Trophoblast cell (in vitro differentiated cells and primary cell): Measurements from ENCODE around the gene GPR68.

Source experiments
- DNase-seq, 2 donors: peaks; one replicate each; pipeline ENCODE4 v3.0.0-alpha.2; 2016
- H2AFZ ChIP-seq: 2 replicates; pipeline ENCODE4 v1.6.1; 2013; ENCODE audit warnings: low read length, moderate library complexity, mild to moderate bottlenecking; ENCODE audit not compliant: insufficient read depth, poor library complexity
- H2AK5ac ChIP-seq: 2 replicates; pipeline ENCODE4 v1.6.1; 2013; ENCODE audit warnings: mild to moderate bottlenecking, low read length
- H2BK120ac ChIP-seq: 2 replicates; pipeline ENCODE4 v1.6.1; 2013; ENCODE audit warnings: low read length, mild to moderate bottlenecking, moderate library complexity; ENCODE audit not compliant: insufficient read depth, poor library complexity
- H2BK12ac ChIP-seq: 2 replicates; pipeline ENCODE4 v1.6.1; 2013; ENCODE audit warnings: mild to moderate bottlenecking, low read length, moderate library complexity
- H2BK5ac ChIP-seq: 2 replicates; pipeline ENCODE4 v1.6.1; 2013; ENCODE audit warnings: low read length, low read depth, moderate library complexity, mild to moderate bottlenecking; ENCODE audit not compliant: poor library complexity
- H3K14ac ChIP-seq: 2 replicates; pipeline ENCODE4 v1.6.1; 2013; ENCODE audit warnings: mild to moderate bottlenecking, low read length
- H3K18ac ChIP-seq: 2 replicates; pipeline ENCODE4 v1.6.1; 2013; ENCODE audit warnings: mild to moderate bottlenecking, low read length
- H3K23ac ChIP-seq: 2 replicates; pipeline ENCODE4 v1.6.1; 2013; ENCODE audit warnings: low read length
- H3K27ac ChIP-seq: 2 replicates; pipeline ENCODE4 v1.5.1; 2013; ENCODE audit warnings: low read depth, mild to moderate bottlenecking, inconsistent platforms, low read length, moderate library complexity
- H3K27me3 ChIP-seq: 2 replicates; pipeline ENCODE4 v1.6.1; 2013; ENCODE audit warnings: inconsistent platforms, mild to moderate bottlenecking, low read length, moderate library complexity; ENCODE audit not compliant: insufficient read depth
- H3K36me3 ChIP-seq, 2 experiments: 1 replicate in 1 of 2; 2 replicates in 1 of 2; pipeline ENCODE4 v1.6.1; 2013; ENCODE audit warnings: low read length in 2 of 2, mild to moderate bottlenecking in 2 of 2, moderate library complexity in 1 of 2; ENCODE audit not compliant: insufficient read depth in 2 of 2, control insufficient read depth in 1 of 2
- H3K4ac ChIP-seq: 2 replicates; pipeline ENCODE4 v1.6.1; 2013; ENCODE audit warnings: low read depth, mild to moderate bottlenecking, low read length, moderate library complexity
- H3K4me1 ChIP-seq, 2 experiments: 1 replicate in 1 of 2; 2 replicates in 1 of 2; pipeline ENCODE4 v1.6.1; 2013; ENCODE audit warnings: low read length in 2 of 2, mild to moderate bottlenecking in 2 of 2, moderate library complexity in 1 of 2; ENCODE audit not compliant: insufficient read depth in 2 of 2, control insufficient read depth in 1 of 2
- H3K4me2 ChIP-seq: 2 replicates; pipeline ENCODE4 v1.6.1; 2013; ENCODE audit warnings: inconsistent platforms, mild to moderate bottlenecking, low read length, moderate library complexity
- H3K4me3 ChIP-seq: 2 replicates; pipeline ENCODE4 v1.5.1; 2013; ENCODE audit warnings: mild to moderate bottlenecking, low read depth, low read length, inconsistent platforms
- H3K79me1 ChIP-seq: one replicate; pipeline ENCODE4 v1.6.1; 2013; ENCODE audit warnings: low read length
- H3K79me2 ChIP-seq: 2 replicates; pipeline ENCODE4 v1.6.1; 2013; ENCODE audit warnings: low read length, mild to moderate bottlenecking; ENCODE audit not compliant: control insufficient read depth, insufficient read depth, poor library complexity
- H3K9ac ChIP-seq: 2 replicates; pipeline ENCODE4 v1.6.1; 2013; ENCODE audit warnings: mild to moderate bottlenecking, low read length
- H3K9me3 ChIP-seq: 2 replicates; pipeline ENCODE4 v1.6.1; 2013; ENCODE audit warnings: low read depth, mild to moderate bottlenecking, control low read depth, inconsistent platforms, low read length; ENCODE audit not compliant: insufficient read depth
- H4K12ac ChIP-seq: 2 replicates; pipeline ENCODE4 v1.6.1; 2013; ENCODE audit warnings: low read depth, mild to moderate bottlenecking, low read length, moderate library complexity
- H4K8ac ChIP-seq: 2 replicates; pipeline ENCODE4 v1.6.1; 2013; ENCODE audit warnings: low read depth, mild to moderate bottlenecking, low read length, moderate library complexity
- H4K91ac ChIP-seq: one replicate; pipeline ENCODE4 v1.6.1; 2013; ENCODE audit warnings: low read depth, mild to moderate bottlenecking, low read length, moderate library complexity
- WGBS: extraction: QIAGEN DNeasy Blood & Tissue Kit; methylation state at CpG from one replicate; pipeline ENCODE4 v1.1.7; 2013; ENCODE audit warnings: missing lambda C conversion rate; ENCODE audit not compliant: insufficient read length, insufficient coverage; ENCODE audit errors: extremely low coverage; 5-methylcytosine and 5-hydroxymethylcytosine counted together

GPR68 gene

DNA sequence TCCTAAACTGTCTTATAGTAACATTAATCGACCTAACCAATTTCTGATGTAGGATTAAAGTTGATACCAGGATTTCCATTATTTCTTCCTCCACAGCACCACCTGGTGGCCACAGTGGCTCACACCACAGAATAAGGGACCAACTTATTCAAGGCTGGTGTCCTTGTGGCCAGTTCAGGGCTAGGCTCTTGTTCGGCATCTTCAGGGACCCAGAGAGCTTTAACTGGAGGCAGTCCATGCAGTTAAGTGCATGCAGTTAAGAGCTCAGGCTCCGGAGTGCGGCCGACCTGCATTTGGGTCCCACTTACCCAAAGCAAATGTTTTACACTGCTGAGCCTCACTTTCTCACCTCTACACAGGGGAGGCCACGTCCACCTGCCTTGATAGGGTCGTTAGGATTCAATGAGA is 42.0 kb upstream of the GPR68 start:
- no CpG with 5 or more reads among the region's 7 CpGs for WGBS
- H2AK5ac ChIP-seq, result no peak overlapping the region
- no peak overlapping the region for H2BK12ac ChIP-seq
- H3K79me2 ChIP-seq, result peaks cover 4% of the 10 kb centered on the region
- H3K4me3 ChIP-seq, result no peak overlapping the region
- no peak overlapping the region for H3K18ac ChIP-seq
- peaks cover 21 to 22% of the 10 kb centered on the region in 2 experiments for H3K4me1 ChIP-seq
- peak; percentile 56 to 93 for DNase-seq
- H4K12ac ChIP-seq, result no peak overlapping the region
- H3K4ac ChIP-seq, result no peak overlapping the region
- no peak overlapping the region for H2AFZ ChIP-seq
- no peak overlapping the region for H4K8ac ChIP-seq
- no peaks in the 10 kb centered on the region for H3K27me3 ChIP-seq
- no peak overlapping the region for H3K23ac ChIP-seq
- no peak overlapping the region for H2BK5ac ChIP-seq
- H3K27ac ChIP-seq, result no peak overlapping the region
- H4K91ac ChIP-seq, result no peak overlapping the region
- H3K14ac ChIP-seq, result no peak overlapping the region
- H2BK120ac ChIP-seq, result no peak overlapping the region
- H3K36me3 ChIP-seq, result peaks cover 3 to 5% of the 10 kb centered on the region in 2 experiments
- peaks cover 13% of the 10 kb centered on the region for H3K79me1 ChIP-seq
- no peak overlapping the region for H3K9ac ChIP-seq
- no peak overlapping the region for H3K4me2 ChIP-seq
- H3K9me3 ChIP-seq, result no peaks in the 10 kb centered on the region

DNA sequence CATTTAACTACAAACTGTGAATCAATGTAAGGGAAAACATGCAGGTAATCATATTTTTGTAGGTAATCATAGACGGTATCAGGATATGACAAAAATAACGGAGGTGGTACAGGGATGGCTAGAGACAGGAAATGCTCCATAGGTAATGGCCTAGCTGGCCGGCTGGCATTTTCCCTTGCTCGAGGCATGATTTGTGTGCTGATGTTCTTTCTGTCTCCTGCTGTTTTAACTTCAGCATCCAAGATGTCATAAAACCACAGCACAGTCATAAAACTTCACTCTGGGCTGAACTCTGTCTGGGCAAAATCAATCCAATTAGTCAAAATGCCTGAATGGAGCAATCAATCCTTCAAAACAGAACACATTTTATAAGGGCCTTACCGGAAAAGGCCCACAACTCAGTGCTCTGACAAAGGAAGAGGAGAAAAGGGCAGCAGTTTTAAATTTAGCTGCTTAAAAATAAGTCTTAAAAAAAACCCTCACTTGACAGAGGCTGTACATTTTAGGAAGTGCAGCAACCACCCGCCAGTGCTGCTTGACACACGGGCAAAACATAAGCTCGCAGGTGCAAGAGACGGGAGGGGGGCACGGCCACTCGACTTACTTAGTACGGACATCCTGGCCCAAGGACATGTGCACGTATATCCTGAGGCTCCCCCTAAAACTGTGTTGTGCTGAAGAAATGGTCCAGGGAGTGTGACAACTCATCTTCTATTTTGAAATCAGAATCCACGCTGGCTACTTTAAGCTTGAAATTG is 40.5 kb upstream of the GPR68 start:
- H3K27me3 ChIP-seq, result no peaks in the 10 kb centered on the region
- WGBS, result no CpG with 5 or more reads among the region's 14 CpGs
- H2AFZ ChIP-seq, result no peak overlapping the region
- peak overlapping the region; percentile 23 for H2BK5ac ChIP-seq
- H4K12ac ChIP-seq, result no peak overlapping the region
- no peak overlapping the region for H3K4me2 ChIP-seq
- no peaks in the 10 kb centered on the region for H3K9me3 ChIP-seq
- H3K14ac ChIP-seq, result no peak overlapping the region
- H4K91ac ChIP-seq, result peak overlapping the region; percentile 54
- no peak overlapping the region for H3K23ac ChIP-seq
- peaks cover 4% of the 10 kb centered on the region for H3K79me2 ChIP-seq
- H3K4me1 ChIP-seq, result peaks cover 27 to 29% of the 10 kb centered on the region in 2 experiments
- H3K4me3 ChIP-seq, result no peak overlapping the region
- H2BK12ac ChIP-seq, result no peak overlapping the region
- no peak overlapping the region for H3K9ac ChIP-seq
- peaks cover 15% of the 10 kb centered on the region for H3K79me1 ChIP-seq
- peaks cover 3 to 7% of the 10 kb centered on the region in 2 experiments for H3K36me3 ChIP-seq
- H3K4ac ChIP-seq, result peak overlapping the region; percentile 25
- no peak overlapping the region for H4K8ac ChIP-seq
- H2BK120ac ChIP-seq, result peak overlapping the region; percentile 61
- H2AK5ac ChIP-seq, result peak overlapping the region; percentile 9
- H3K27ac ChIP-seq, result peak overlapping the region; percentile 38
- no peak for DNase-seq
- peak overlapping the region; percentile 35 for H3K18ac ChIP-seq

DNA sequence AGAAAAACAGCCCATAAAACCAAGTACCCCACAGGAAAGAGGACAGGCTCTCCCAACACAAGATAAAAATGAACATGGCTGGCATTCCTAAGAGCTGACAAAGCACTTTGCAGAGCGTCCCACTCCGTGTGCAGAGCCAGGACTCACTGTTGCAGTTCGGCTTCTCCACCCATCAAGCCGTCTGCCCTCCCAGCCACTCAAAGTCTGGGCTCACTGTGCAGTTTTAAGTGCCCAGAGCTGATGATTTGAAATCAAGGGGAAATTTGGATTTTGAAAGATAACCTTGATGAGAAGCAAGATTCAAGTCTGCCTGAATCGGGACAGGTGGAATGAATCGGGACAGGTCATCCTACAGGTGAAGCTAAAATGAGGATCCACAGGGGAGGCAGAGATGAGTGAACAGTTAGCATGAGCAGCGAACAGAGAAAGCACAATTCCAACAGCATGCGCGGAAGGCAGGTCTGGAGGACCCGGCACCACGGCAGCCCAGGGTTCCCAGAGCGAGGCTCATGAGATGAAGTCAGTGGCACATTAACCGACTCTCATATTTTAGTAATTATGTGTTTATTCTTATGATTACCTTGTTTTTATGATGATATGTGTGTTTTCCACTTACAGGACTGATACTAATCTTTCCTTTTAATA is 39.8 kb upstream of the GPR68 start:
- Histone ChIP-seq H3K27ac (peak overlapping the region; percentile 93), H3K27me3 (no peaks in the 10 kb centered on the region), H3K18ac (peak overlapping the region; percentile 82), H3K79me2 (peaks cover 4% of the 10 kb centered on the region), H3K14ac (peak overlapping the region; percentile 69), H2AFZ (no peak overlapping the region), H4K91ac (peak overlapping the region; percentile 70), H3K4me2 (peak overlapping the region; percentile 20), H3K9me3 (no peaks in the 10 kb centered on the region), H3K4ac (peak overlapping the region; percentile 30), H4K8ac (peak overlapping the region; percentile 84), H3K79me1 (peaks cover 15% of the 10 kb centered on the region), H3K4me3 (no peak overlapping the region), H2BK120ac (peak overlapping the region; percentile 81), H2AK5ac (peak overlapping the region; percentile 57), H3K23ac (no peak overlapping the region), H2BK5ac (peak overlapping the region; percentile 85), H3K36me3 (peaks cover 3 to 7% of the 10 kb centered on the region in 2 experiments), H3K4me1 (peaks cover 27 to 29% of the 10 kb centered on the region in 2 experiments), H4K12ac (no peak overlapping the region), H3K9ac (no peak overlapping the region), H2BK12ac (peak overlapping the region; percentile 85)
- DNase-seq, result peak; percentile 14 to 51
- WGBS, result no CpG with 5 or more reads among the region's 13 CpGs

DNA sequence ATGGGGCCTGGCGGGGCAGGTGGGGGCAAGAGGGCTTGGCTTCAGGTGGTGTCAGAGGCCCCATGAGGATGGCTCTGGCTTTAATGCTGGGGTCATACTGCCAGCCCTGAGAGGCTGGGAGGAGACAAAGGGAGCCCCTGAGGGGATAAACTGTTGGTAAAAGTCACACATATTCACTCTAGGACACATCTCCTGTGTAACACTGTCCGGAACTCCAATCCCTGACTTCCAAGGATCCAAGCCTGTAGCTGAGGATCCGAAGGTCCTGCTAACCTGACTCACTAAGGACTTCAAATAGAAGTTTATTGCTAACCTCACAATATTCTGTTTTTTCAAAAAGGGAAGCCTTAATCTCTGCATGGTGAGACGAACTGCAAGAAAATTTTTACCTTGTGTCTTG is 39.2 kb upstream of the GPR68 start:
- Histone ChIP-seq H4K12ac (no peak overlapping the region), H3K9ac (no peak overlapping the region), H3K9me3 (no peaks in the 10 kb centered on the region), H3K27ac (peak overlapping the region; percentile 49), H3K4me1 (peaks cover 27 to 29% of the 10 kb centered on the region in 2 experiments), H3K18ac (peak overlapping the region; percentile 13), H3K79me1 (peaks cover 15% of the 10 kb centered on the region), H2AK5ac (peak overlapping the region; percentile 93), H3K4me2 (no peak overlapping the region), H2BK5ac (peak overlapping the region; percentile 36), H2AFZ (no peak overlapping the region), H3K14ac (peak overlapping the region; percentile 42), H3K23ac (no peak overlapping the region), H3K36me3 (peaks cover 3% of the 10 kb centered on the region in 2 experiments), H3K79me2 (peaks cover 4% of the 10 kb centered on the region), H3K4me3 (no peak overlapping the region), H3K4ac (peak overlapping the region; percentile 31), H4K91ac (peak overlapping the region; percentile 82), H4K8ac (peak overlapping the region; percentile 59), H2BK12ac (peak overlapping the region; percentile 73), H2BK120ac (peak overlapping the region; percentile 79), H3K27me3 (no peaks in the 10 kb centered on the region)
- no CpG with 5 or more reads among the region's 4 CpGs for WGBS
- DNase-seq, result no peak
